HepG2 (cell line): ENCODE measurements around the gene IL17RB. TPM values are rescaled to one million over a fixed set of nuclear protein-coding genes. Genes with fewer than 3 reads are reported as not detected.

Experiments used
- CBFB ChIP-seq: sonication (generic); formaldehyde crosslinking; IDR thresholded peaks from 2 replicates; pipeline ENCODE4 v1.4.0; 2020; ENCODE audit warnings: missing genetic modification reagents
- CEBPB ChIP-seq: IDR thresholded peaks from 2 replicates; pipeline ENCODE4 v1.6.1; 2011; ENCODE audit warnings: low read depth, low read length, improper control_type of control experiment, borderline replicate concordance
- E2F2 ChIP-seq: sonication (generic); formaldehyde crosslinking; IDR thresholded peaks from 2 replicates; pipeline ENCODE4 v1.4.0; 2020; ENCODE audit warnings: missing genetic modification reagents, borderline replicate concordance
- EP300 ChIP-seq, 3 experiments: sonication (generic) in 1 of 3; formaldehyde crosslinking in 1 of 3; IDR thresholded peaks; 2 replicates each; pipeline versions ENCODE4 v1.5.1 to v1.6.1; 2011 to 2020; ENCODE audit warnings: low read depth in 2 of 3, low read length in 2 of 3, borderline replicate concordance in 1 of 3, improper control_type of control experiment in 1 of 3, mild to moderate bottlenecking in 1 of 3, missing genetic modification reagents in 1 of 3, moderate library complexity in 1 of 3
- FOXA3 ChIP-seq: IDR thresholded peaks from 2 replicates; pipeline ENCODE4 v1.6.1; 2016; ENCODE audit warnings: missing genetic modification reagents, missing compliant biosample characterization
- FUBP1 ChIP-seq: sonication (generic); formaldehyde crosslinking; IDR thresholded peaks from 2 replicates; pipeline ENCODE4 v1.5.1; 2020; ENCODE audit warnings: missing genetic modification reagents, mild to moderate bottlenecking, borderline replicate concordance
- GRHL1 ChIP-seq: sonication (generic); formaldehyde crosslinking; conservative IDR thresholded peaks from 2 replicates; pipeline ENCODE4 v1.8.0; 2022; ENCODE audit warnings: missing genetic modification reagents
- HNF4A ChIP-seq: sonication (generic); formaldehyde crosslinking; IDR thresholded peaks from 2 replicates; pipeline ENCODE4 v1.4.0; 2020; ENCODE audit warnings: missing genetic modification reagents
- HOXA5 ChIP-seq: sonication (generic); formaldehyde crosslinking; IDR thresholded peaks from 2 replicates; pipeline ENCODE4 v1.4.0; 2020; ENCODE audit warnings: missing genetic modification reagents
- IKZF1 ChIP-seq: fragments of 450-650 bp; IDR thresholded peaks from 2 replicates; pipeline ENCODE4 v1.7.1; 2016
- NFRKB ChIP-seq: fragments of 450-650 bp; IDR thresholded peaks from 2 replicates; pipeline ENCODE4 v1.6.1; 2017
- PPARG ChIP-seq: conservative IDR thresholded peaks from 2 replicates; pipeline ENCODE4 v1.6.1; 2016; ENCODE audit warnings: missing biosample characterization, missing genetic modification reagents
- SATB2 ChIP-seq: sonication (generic); formaldehyde crosslinking; IDR thresholded peaks from 2 replicates; pipeline ENCODE4 v1.5.0; 2020; ENCODE audit warnings: missing genetic modification reagents
- SMARCE1 ChIP-seq: fragments of 450-650 bp; IDR thresholded peaks from 2 replicates; pipeline ENCODE4 v1.6.1; 2017; ENCODE audit warnings: borderline replicate concordance
- THAP8 ChIP-seq: sonication (generic); formaldehyde crosslinking; IDR thresholded peaks from 2 replicates; pipeline ENCODE4 v1.5.1; 2020; ENCODE audit warnings: missing genetic modification reagents, mild to moderate bottlenecking, borderline replicate concordance
- ZBTB1 ChIP-seq: sonication (generic); formaldehyde crosslinking; IDR thresholded peaks from 2 replicates; pipeline ENCODE4 v1.4.0; 2020; ENCODE audit warnings: missing genetic modification reagents, borderline replicate concordance
- ZBTB33 ChIP-seq: sonication (generic); formaldehyde crosslinking; IDR thresholded peaks from 2 replicates; pipeline ENCODE4 v1.4.0; 2020; ENCODE audit warnings: missing genetic modification reagents
- ZFP36L1 ChIP-seq: sonication (generic); formaldehyde crosslinking; IDR thresholded peaks from 2 replicates; pipeline ENCODE4 v1.8.0; 2022; ENCODE audit warnings: mild to moderate bottlenecking, missing genetic modification reagents, moderate library complexity
- ZNF20 ChIP-seq: sonication (generic); formaldehyde crosslinking; IDR thresholded peaks from 2 replicates; pipeline ENCODE4 v1.4.0; 2020; ENCODE audit warnings: mild to moderate bottlenecking, moderate library complexity, missing genetic modification reagents
- ZNF251 ChIP-seq: sonication (generic); formaldehyde crosslinking; IDR thresholded peaks from 2 replicates; pipeline ENCODE4 v1.9.0; 2021; ENCODE audit warnings: mild to moderate bottlenecking, missing genetic modification reagents
- ZNF496 ChIP-seq: sonication (generic); formaldehyde crosslinking; IDR thresholded peaks from 2 replicates; pipeline ENCODE4 v1.8.1; 2023; ENCODE audit warnings: mild to moderate bottlenecking, moderate library complexity, missing genetic modification reagents; ENCODE audit not compliant: insufficient replicate concordance
- ZNF776 ChIP-seq: sonication (generic); formaldehyde crosslinking; IDR thresholded peaks from 2 replicates; pipeline ENCODE4 v1.4.0; 2020; ENCODE audit warnings: mild to moderate bottlenecking, missing genetic modification reagents
- polyA plus RNA-seq, 8 experiments: library from polyadenylated mRNA; depleted of rRNA in 3 of 8; stranded (reverse) in 7 of 8; unstranded in 1 of 8; fragments of >200 nt; fragmentation: Illumina TruSeq in 4 of 8; extraction: Trizol in 4 of 8; gene quantifications; 2 replicates each; pipeline versions ENCODE4 v1.2.1 to v1.2.3, GENCODE V29; 2011 to 2016; ENCODE audit warnings: low read depth in 4 of 8, missing spikeins in 1 of 8, mixed read lengths in 1 of 8; ENCODE audit not compliant: insufficient read depth in 1 of 8
- total RNA-seq, 5 experiments: library from RNA; depleted of rRNA; stranded (reverse); fragments of >200 nt; fragmentation: Illumina TruSeq; extraction: Trizol; gene quantifications; 2 replicates each; pipeline ENCODE4 v1.2.3, GENCODE V29; 2016; ENCODE audit warnings: low read depth in 1 of 5

The IL17RB gene
- total and polyA plus RNA-seq, 2 of the 13 experiments (the other 11 are each of a cell fraction or from before 2014, with no cell fraction given) = 130 to 190 TPM

GRCh38 chr3:53842436-53843194 lies 3.8 kb upstream of the IL17RB start (continued):
- TF ChIP-seq ZBTB33 (CRISPR knock-in tag) = no peak
- no peak for TF ChIP-seq ZNF251 (CRISPR knock-in tag)
- TF ChIP-seq SATB2 (CRISPR knock-in tag) = 0 out of 2 replicates have a peak, but pooled peaks have one; percentile 64
- no peak for TF ChIP-seq ZBTB1 (CRISPR knock-in tag)
- peak; percentile 93 for TF ChIP-seq HOXA5 (CRISPR knock-in tag)
- no peak for TF ChIP-seq FUBP1
- TF ChIP-seq HNF4A (CRISPR knock-in tag) = peak; percentile 90
- TF ChIP-seq ZNF20 (CRISPR knock-in tag) = no peak
- TF ChIP-seq ZFP36L1 (CRISPR knock-in tag) = no peak; the same call in 1 of the 2 replicates
- no peak for TF ChIP-seq ZNF496 (CRISPR knock-in tag)
- TF ChIP-seq PPARG (CRISPR knock-in tag) = peak; percentile 41
- no peak for TF ChIP-seq THAP8 (CRISPR knock-in tag)
- peak; percentile 19; the same call in 1 of the 2 replicates for TF ChIP-seq CBFB (CRISPR knock-in tag)
- TF ChIP-seq FOXA3 (CRISPR knock-in tag) = peak; percentile 97
- peak in 1 of 2 experiments; percentile 98; a peak in 2 of 4 replicates for TF ChIP-seq EP300 (IDR thresholded peaks at IDR 0.05; ENCODE audit: low read depth in 2 of 2, low read length in 2 of 2)
- peak; percentile 81; the same call in 1 of the 2 replicates for TF ChIP-seq EP300 (CRISPR knock-in tag; IDR thresholded peaks at IDR 0.05; ENCODE audit: borderline replicate concordance)
- TF ChIP-seq NFRKB = no peak
- TF ChIP-seq GRHL1 = no peak
- TF ChIP-seq ZNF776 (CRISPR knock-in tag) = no peak
- TF ChIP-seq CEBPB = 0 out of 2 replicates have a peak, but pooled peaks have one; percentile 6
- no peak for TF ChIP-seq SMARCE1
- TF ChIP-seq E2F2 (CRISPR knock-in tag) = no peak
- no peak for TF ChIP-seq IKZF1
